Measurements from ENCODE around the gene INHBC.
"Not testable (repeated sequence)": the region's sequence is repeated elsewhere in the genome, so short reads cannot be mapped to it uniquely, and the experiment has no call there.

The INHBC gene

GRCh38 chr12:57434517-57435223 is at the start of gene INHBC:
Gene INHBC (plus strand): TSS chr12:57434784. CDS start chr12:57434887, 103 bp downstream.
- no peak for DNase-seq

GRCh38 chr12:57385586-57385985 is 49.0 kb upstream of the INHBC start:
- no peak for DNase-seq

- no peak for DNase-seq
These were observed 48.3 kb upstream of the INHBC start for GRCh38 chr12:57386187-57386720.

- no peak for DNase-seq
These were observed 46.2 kb upstream of the INHBC start for GRCh38 chr12:57388425-57388824.

- no peak for DNase-seq
These were observed 45.6 kb upstream of the INHBC start for GRCh38 chr12:57389033-57389432.

GRCh38 chr12:57390174-57390573 is 44.4 kb upstream of the INHBC start:
- DNase-seq = no peak

- DNase-seq = no peak
These were observed 39.5 kb upstream of the INHBC start for GRCh38 chr12:57395121-57395520.

GRCh38 chr12:57397441-57397840 is 37.1 kb upstream of the INHBC start:
- DNase-seq = no peak

- not testable (repeated sequence) for DNase-seq
These were observed 34.7 kb upstream of the INHBC start for GRCh38 chr12:57399718-57400463.

- DNase-seq = no peak
These were observed 33.4 kb upstream of the INHBC start for GRCh38 chr12:57401165-57401564.

- not testable (repeated sequence) for DNase-seq
These were observed 32.4 kb upstream of the INHBC start for GRCh38 chr12:57402156-57402555.

- DNase-seq = no peak
These were observed 29.5 kb upstream of the INHBC start for GRCh38 chr12:57404966-57405640.

- DNase-seq = no peak
These were observed 24.1 kb upstream of the INHBC start for GRCh38 chr12:57410534-57410933.

- DNase-seq = not testable (repeated sequence)
These were observed 20.4 kb upstream of the INHBC start for GRCh38 chr12:57414160-57414559.

- DNase-seq = no peak
These were observed 19.5 kb upstream of the INHBC start for GRCh38 chr12:57415088-57415487.

- DNase-seq = no peak
These were observed 18.3 kb upstream of the INHBC start for GRCh38 chr12:57416039-57416996.

GRCh38 chr12:57418255-57418654 is 16.3 kb upstream of the INHBC start:
- no peak for DNase-seq

- DNase-seq = no peak
These were observed 15.1 kb upstream of the INHBC start for GRCh38 chr12:57419495-57419894.

- no peak for DNase-seq
These were observed 14.1 kb upstream of the INHBC start for GRCh38 chr12:57420482-57420881.

GRCh38 chr12:57426948-57427347 is 7.6 kb upstream of the INHBC start:
- DNase-seq = not testable (repeated sequence)

GRCh38 chr12:57428965-57429364 is 5.6 kb upstream of the INHBC start:
- no peak for DNase-seq

- no peak for DNase-seq
These were observed 5.0 kb upstream of the INHBC start for GRCh38 chr12:57429473-57430111.

All from DMS 273 treated with DMSO at 0.1 percent for 48 hours (cell line).